ENCODE measurements around the gene NAT10.
"Not testable (repeated sequence)": the region's sequence is repeated elsewhere in the genome, so short reads cannot be mapped to it uniquely, and the experiment has no call there.

NAT10 gene

DNA sequence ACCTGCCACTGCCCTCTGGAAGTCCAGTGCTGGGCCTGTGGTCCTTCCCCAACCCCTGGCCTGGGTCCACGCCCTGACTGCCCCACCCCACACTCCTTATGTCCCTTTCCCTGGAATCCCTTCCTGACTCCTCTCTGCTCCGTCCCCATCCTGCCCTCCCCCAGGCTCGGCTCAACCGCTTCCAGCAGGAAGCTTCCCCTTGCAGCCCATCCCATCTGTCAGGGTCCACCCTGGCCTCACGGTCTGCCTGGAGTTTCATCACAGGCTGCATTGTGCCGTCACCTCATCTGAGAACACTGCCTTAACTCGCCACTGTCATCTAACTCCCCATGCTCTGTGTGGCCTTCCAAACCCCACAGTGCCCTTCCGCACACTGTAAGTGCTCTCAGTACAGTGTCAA is 64.3 kb downstream of the NAT10 start:
- no peak for DNase-seq

DNA sequence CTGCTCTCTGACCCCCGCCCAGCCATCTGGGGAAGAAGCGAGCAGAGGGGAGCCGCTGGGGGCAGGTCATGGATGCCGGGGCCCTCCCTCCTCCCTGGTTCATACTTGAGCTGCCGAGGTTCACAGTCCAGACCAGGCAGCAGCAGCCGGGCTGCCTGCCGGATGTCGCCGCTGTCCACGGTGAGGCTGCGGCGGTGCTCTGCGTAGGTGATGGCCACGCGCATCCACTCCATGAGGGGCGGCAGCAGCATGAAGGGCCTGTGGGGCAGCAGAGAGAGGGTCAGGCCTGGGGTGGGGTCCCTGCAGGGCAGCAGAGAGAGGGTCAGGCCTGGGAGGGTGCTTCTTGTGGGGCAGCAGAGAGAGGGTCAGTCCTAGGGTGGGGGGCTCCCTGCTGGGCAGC is 67.6 kb downstream of the NAT10 start:
- DNase-seq = no peak

DNA sequence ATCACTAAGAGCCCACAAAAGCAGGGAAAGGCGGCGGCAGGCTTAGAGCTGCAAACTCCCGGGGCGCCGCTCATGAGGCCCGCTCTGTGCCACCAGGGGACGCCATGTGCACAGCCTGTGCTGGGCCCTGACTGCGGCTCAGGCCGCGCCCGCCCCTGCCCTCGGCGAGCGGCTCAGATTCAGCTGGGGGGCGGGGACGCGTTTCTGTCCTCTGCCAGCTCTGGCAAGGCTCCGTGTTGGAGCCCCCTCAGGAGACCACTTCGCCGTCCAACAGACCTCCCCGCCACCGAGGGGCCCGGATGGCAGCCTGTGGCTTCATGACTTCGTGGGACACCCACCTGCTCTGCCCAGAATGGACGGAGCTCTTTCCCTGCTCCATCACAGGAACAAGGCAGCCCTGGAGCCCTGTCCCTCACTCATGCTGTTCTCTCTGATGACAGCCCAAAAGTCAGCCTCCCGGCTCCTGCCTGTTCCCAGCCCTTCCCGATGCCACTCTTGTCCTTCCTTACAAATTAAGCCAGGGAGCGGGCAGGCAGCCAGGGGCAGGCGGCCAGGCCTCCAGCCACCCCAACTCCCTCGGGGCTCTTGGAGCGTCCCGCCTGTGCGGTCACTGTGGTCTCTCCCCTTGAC is 69.1 kb downstream of the NAT10 start:
- peak; percentile 69 for DNase-seq

DNA sequence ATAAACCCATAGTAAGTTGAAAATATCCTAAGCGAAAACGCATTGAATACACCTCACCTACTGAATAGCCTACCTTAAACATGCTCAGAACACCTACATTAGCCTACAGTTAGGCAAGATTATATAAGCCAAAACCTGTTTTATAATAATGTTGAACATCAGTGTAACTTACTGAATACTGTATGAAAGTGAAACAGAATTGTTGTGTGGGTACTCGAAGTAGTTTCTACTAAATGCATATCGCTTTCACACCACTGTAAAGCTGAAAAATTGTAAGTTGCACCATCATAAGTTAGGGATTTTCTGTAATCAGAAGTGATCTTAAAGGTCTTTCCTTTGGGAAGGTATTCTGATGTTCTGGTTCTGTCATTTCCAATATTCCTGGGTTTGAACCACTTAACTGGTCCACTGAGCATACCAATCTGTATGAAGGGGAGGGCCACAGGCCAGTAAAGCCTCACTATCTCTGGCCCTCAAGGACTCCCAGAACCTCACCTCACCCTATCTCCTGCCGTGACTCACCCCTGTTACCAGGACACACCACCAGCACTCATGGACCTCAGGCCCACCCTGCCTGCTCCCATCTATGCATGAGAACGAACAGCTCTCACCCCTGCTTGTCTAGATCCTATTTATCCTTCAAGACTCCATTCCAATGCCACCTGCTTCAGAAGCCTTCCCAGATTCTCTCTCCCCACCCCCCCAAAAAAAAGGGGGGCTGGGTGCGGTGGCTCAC is 70.0 kb downstream of the NAT10 start:
- no peak for DNase-seq

DNA sequence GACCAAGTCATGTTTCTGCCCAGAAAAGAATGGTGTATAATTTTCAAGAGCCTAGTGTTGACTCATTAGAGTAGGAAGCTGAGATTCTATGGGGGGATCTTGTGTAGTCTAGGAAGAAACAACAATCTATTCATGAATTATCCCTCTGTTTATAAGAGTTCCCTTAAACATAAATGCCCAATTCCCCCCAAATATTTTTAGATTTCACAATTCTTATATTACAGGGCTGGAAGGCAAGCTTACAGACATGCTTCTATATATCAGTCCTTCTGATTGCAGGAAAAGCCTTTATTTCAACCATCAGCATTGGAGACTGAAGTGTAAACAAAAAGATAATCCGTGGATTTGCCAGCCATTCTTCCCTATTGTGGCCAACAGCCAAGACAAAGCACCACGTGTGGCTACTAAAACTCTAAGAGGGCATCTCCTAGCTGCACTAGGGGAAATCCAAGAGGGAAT is 71.4 kb downstream of the NAT10 start:
- DNase-seq = no peak

DNA sequence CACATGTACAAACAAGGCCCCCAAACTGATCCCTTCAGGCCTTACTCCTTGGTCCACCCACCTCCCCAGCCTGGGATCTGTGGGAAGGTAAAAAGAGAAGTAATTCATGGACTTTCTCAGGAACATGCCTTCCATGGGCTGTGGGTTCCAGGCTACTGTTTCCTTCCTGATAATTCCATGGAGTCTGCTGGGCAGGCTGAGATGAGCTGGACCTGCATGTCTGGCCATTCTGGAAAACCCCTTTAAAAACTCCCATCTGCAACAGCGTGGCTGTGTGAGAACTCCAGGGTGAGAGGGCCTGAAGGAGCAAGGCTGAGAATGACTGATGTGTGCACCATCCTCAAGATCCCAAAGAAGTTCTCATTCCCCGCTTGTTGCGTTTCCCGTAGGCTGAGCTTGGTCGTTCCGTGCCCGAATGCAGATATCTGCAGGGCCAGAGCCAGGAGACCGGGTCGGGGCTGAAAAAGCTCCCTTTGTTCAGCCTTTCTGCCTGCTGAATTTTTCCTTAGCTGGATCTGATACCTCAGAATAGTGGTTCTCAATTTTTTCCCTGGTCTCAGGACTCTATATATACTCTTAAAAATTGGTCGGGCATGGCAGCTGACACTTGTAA is 72.9 kb downstream of the NAT10 start:
- no peak for DNase-seq

DNA sequence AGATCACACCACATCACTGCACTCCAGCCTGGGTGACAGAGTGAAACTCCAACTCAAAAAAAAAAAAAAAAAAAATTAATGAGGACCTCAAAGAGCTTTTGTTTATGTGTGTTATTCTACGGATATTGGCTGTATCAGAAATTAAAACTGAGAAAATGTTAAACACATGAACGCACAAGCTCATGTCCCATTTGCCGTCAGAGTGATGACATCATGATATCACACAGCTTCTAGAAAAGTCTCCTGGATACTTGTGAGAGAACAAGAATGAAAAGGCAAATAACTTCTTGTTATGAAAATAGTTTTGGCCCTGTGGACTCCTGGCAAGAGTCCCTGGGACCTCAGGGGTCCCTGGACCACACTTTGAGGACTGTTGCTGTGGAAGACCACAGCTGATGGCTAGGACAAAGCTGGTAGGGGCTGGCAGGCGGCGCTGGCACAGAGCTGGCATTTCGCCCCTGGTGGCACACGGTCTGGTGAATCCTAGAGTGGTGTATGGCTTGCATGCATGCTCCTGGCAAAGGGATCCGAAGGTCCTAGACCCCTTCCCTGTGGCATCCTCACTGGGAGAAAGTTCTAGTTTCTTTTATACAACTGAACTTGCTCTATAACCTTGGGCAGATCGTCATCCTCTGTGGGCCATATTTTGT is 73.7 kb downstream of the NAT10 start:
- DNase-seq = no peak

DNA sequence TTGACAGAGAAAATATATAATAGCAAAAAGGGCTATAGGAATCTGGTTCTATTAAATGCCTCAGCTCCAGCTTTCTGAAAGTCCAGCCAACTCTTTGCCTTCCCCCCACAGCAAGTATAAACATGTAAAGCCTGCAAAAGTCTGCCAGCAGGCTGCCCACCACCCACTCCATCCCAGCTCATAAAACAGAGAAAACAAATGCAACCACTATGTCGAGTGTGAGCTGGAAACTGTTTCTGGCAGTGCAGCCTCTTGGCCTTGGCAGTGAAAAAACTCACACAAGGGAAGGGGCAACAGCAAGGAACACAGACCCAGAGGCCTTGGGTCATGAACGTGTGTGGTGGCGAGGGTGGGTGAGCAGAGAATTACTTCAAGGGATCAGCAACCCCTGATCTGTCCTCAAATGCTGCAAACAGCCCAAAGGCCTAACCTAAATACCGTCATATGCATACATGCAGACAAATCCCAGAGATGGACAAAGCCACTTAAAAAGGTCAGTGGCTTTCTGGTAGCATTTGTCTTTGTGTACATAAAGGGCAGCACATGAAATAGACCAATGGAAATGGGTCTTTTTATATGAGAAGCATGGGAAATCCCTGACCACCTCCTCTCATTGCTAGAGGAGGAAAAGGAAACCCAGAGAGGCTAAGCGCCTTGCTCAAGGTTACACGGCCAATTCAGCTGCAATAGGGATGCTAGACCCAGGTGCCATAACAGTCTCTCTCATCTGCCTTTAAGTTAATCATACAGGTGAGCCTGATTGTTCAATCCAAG is 74.8 kb downstream of the NAT10 start:
- no peak for DNase-seq

DNA sequence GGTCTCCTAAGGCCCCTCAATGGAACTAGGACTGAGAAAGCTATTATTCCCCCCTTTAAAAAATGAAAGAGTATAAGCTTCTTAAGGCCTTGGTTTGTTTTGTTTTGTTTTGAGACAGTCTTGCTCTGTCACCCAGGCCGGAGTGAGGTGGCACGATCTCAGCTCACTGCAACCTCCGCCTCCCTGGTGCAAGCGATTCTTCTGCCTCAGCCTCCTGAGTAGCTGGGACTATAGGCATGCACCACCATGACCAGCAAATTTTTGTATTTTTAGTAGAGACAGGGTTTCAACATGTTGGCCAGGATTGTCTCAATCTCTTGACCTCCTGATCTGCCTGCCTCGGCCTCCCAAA is 75.4 kb downstream of the NAT10 start:
- not testable (repeated sequence) for DNase-seq

DNA sequence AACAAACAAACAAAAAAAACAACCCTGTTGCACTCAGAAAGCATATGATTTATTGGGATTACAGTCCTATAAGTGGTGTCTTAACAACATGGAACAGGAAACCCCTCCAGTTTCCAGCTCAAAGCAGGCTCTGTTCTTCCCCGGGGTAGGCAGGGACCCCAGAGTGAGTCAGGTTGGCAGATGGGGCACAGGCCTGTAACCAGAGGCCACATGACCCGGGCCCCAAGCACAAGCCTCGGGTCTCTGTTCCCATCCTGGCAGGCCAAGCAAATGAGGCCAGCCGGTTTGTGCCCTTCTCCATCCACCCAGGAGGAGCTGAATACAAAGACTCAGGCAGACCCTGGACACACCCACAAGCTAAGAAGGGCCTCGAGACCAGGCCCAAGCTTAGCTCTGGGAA is 75.8 kb downstream of the NAT10 start:
- no peak for DNase-seq

DNA sequence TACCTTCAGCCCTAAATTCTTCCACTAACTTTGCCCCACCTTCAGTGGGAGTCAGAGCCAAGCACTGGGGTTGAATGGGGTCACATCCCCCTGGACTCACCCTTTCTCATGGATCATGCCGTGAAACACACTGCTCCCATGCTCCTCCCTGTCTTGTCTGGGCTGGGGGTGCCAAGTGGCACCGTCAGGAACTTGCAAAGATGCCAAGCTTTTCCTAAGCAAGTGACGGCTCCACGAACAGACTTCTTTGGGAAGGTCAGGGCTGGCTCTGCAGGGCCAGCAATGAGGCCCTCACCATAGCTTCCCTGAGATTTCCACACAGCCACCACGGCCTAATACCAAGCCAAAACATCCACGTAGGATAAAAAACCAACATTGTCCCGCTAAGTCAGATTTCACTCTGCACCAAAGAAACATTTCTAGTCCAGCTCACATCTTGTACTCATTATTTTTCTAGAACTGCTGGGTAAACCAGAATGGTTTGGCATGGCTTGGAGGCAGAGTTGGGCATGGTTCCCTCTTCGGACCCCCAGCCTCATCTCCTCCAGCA is 76.5 kb downstream of the NAT10 start:
- DNase-seq = no peak

DNA sequence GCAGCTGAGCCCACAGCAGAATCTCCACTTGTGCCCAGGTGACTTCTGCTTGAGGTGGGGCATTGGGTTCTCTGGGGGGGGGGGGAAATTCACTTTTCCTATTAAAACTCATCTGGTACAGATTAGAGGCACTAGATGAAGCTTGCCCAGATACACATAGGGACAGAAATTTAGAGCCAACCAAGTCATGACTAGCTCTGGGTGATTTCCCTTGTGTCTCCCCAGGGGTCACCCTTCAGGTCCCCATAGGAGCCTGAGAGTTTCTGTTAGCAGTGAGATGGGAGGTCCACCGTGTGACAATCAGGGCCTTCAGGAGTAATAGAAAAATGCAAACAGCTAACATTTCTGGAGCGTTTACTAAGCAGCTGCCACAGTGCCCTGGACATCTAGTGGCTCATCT is 77.0 kb downstream of the NAT10 start:
- DNase-seq = no peak

DNA sequence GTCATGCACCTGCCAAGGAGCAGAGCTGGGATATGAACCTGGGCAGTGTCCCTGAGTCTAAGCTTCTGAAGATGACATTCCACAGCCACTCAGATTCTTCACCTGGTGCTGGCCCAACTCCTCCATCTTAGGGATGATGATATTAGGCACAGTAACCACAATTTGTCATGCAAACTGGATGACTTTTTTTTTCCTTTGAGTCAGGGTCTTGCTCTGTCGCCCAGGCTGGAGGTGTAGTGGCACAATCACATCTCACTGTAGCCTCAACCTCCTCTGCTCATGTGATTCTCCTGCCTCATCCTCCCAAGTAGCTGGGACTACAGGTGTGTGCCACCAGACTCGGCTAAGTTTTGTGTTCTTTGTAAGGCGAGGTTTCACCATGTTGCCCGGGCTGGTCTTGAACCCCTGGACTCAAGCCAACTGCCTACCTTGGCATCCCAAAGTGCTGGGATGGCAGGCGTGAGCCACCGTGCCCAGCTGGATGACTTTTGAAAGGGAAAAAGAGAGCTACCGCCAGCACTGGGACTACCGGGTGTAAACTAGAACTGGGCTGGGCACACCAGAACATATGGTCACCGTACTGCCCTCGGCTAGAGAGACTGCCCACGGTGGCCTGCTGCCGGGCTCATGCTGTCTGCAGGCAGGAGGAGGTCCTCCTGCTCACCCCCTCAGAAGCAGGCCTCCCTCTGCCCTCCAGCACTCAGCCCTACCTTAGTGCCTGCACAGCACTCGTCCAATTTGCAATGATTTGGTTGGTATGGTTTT is 77.7 kb downstream of the NAT10 start:
- no peak for DNase-seq

DNA sequence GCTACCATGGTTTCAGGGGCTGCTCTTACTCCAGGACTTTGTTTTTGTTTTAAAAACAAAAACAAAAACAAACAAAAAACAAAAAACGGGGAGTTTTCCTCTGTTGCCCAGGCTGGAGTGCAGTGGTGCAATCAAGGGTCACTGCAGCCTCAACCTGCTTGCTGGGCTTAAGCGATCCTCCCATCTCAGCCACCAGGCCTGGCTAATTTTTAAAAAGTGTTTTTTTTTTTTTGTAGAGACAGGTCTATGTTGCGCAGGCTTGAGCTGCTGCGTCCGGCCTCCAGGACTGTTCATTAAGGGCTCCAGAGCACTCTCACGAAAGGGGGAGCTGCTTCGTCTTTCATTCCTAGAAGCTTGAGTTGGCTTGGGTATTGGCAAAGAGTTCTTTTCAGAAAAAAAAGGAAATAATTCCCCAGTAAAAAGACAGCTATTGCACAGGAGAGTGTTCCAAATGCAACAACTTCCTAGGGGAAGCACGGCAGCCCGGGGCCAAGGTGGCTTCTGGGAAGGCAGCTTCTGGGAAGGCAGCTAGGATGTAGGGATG is 78.5 kb downstream of the NAT10 start:
- no peak for DNase-seq

DNA sequence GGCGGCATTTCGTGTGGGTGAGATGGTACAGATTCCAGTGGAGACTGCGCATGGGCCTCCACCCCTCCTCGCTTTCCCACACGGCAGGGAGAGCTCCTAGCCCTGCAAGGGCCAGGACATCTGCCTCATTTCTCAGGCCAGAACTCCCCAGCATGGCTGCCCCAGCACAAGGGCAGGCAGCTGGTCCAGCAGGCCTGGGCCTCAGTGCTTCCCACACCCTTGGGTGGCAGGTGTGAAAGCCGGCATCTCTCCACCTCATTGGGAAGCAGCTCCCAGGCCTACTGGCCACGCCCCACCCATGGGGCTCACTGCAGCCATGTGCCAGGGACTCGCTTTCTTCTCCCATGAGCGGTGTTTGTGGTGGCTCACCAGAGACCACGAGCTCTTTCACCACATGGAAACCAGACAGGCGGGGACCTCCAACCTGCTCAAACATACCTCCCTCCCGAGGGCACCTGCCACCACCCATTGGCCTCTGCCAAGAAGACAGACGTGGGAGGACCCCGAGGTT is 79.1 kb downstream of the NAT10 start:
- no peak for DNase-seq

DNA sequence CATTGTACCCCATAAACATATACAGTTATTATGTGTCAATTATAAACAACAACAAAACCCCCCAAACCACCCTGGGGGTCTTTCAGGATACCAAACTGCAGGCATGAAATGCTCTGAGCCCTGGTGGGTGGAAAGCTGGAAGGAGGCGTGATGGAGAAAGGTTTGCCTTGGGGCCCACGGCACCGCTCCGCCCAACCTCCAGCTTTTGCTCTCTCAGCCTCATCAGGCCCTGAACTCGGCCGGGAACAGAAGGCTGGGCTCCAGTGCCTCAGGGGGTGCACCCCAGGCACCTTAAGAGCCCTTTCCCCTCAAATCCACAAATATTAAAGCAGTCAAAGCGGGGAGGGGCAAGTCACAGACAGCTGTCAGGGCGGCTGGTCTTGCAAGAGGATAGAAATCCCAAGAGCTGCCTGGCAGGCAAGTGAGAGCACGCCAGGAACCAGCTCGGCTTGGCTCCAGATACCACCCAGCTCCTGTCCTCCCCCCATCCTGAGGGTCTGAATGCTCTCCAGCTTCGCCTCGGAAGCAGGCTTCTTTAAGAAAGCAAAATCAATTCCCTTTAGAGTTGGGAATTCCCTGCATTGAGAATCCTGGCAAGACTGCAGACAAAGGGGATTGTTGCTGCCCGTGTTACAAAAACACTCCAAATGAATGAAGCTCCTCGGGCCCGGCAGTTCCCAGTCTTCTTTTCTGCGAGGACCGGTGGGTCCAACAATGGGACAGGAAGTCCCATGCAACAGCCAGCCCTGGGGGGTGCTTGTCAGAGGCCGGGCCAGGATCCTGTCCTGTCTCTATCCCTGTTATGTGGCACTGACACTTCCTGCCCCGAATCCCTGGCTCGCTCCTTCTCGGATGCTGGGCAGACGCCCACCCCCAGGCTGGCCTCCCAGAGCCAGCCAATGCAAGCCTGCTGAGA is 80.8 kb downstream of the NAT10 start:
- DNase-seq = no peak

DNA sequence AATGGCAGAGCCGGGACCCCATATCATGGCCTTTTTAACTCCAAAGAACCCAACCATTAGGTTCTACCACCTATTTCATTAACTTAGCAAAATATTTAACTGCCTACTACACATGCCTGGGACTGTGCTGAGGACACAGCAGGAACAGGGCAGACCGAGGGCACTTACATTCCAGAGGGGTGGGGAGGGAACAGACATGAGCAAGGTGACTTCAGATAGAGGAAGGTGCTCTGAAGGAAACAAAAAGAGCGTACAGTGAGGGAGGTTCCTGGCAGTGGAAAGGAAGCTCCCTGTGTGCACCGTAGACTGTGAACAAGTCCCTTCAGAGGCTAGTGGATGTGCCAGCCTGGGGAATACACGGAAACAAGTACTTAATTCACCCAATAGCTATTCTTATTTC is 82.8 kb downstream of the NAT10 start:
- DNase-seq = no peak

DNA sequence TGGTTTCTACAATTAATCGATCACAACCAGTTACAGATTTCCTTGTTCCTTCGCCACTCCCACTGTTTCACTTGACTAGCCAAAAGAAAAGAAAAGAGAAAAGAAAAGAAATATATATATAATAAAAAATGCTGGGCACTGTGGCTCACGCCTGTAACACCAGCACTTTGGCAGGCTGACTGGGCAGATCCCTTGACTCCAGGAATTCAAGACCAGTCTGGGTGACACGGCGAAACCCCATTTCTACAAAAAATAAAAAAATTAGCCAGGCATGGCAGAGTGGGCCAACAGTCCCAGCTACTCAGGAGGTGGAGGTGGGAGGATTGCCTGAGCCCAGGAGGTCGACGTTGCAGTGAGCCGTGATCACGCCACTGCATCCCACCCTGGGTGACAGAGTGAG is 83.8 kb downstream of the NAT10 start:
- no peak for DNase-seq

DNA sequence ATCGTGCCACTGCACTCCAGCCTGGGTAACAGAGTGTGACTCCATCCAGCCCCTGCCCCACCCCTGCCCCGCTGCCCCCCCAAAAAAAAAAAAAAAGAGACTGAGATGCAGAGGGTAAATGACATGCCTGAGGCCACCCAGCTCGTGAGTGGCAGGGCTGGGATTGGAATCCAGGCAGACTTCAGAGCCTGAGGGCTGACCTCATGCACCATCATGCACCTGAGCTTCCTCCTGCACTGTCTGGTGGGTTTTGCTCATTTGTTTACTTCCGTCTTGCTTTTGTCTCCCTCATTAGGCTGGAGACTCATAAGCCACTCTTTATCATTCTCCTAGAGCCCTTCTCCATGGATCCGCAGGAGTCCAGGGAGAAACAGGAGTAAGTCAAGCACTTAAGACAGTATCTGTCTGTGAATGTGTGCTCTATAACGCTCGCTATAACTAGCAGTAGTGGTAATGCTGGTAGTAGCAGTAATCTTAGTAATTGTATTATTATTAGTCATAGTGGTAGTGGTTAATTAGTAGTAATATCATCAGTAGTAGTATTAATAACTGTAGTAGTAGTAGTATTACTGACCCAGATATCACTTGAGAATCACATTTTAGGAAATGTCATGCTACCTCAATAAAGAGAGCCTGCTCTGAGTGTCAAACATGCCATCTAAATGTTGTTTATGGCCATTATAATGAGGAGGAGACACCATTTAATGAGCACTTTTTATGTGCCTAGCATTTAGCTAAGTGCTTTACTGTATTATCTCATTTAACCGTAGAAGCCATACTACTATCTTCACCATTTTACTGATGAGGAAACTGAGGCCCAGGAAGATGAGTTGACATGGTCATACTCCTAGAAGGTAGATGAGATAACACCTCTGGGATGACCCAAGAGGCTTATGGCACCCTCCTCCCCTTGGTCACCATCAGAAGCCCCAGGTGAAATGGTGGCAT is 85.0 kb downstream of the NAT10 start:
- DNase-seq = no peak

Measured in GDM1 (cell line).